BJ (cell line): ENCODE data around the gene OR2S2. TPM values are rescaled to one million over a fixed set of nuclear protein-coding genes. Genes with fewer than 3 reads are reported as not detected.
"Not testable (repeated sequence)": the region's sequence is repeated elsewhere in the genome, so short reads cannot be mapped to it uniquely, and the experiment has no call there.

Experiments
- CTCF ChIA-PET: fragments of 350-600 bp; formaldehyde crosslinking; extraction: SDS; loops from one replicate; lab custom pipeline; 2021; ENCODE audit warnings: antibody characterized with exemption, inconsistent platforms; lab: Yijun Ruan, JAX
- POLR2A ChIA-PET: fragments of 300-600 bp; sonication (Branson Sonifier 250); formaldehyde crosslinking; extraction: SDS; loops from one replicate; lab custom pipeline; 2021; ENCODE audit warnings: antibody characterized with exemption; lab: Charles Lee
- DNase-seq: peaks from one replicate; pipeline ENCODE4 v3.0.0-alpha.2; 2011; ENCODE audit warnings: low read depth
- H3K27me3 ChIP-seq: 2 replicates; pipeline ENCODE4 v1.6.0; 2011; ENCODE audit warnings: low read length; ENCODE audit not compliant: control insufficient read depth, insufficient read depth
- H3K36me3 ChIP-seq: 2 replicates; pipeline ENCODE4 v1.5.1; 2011; ENCODE audit warnings: low read length; ENCODE audit not compliant: control insufficient read depth, insufficient read depth
- H3K4me3 ChIP-seq: 2 replicates; pipeline ENCODE4 v1.5.1; 2011; ENCODE audit warnings: low read depth, mild to moderate bottlenecking, control low read depth, low read length
- CTCF ChIP-seq: IDR thresholded peaks from 2 replicates; pipeline ENCODE4 v1.5.1; 2011; ENCODE audit warnings: low read depth, mild to moderate bottlenecking, control low read depth, inconsistent platforms, low read length, moderate library complexity; ENCODE audit not compliant: insufficient read depth
- polyA plus RNA-seq: library from polyadenylated mRNA; depleted of rRNA; stranded (reverse); fragments of >200 nt; gene quantifications from 2 replicates; pipeline ENCODE4 v1.2.3, GENCODE V29; 2011

Gene OR2S2
- polyA plus RNA-seq, 1 experiment = 0.53 TPM

- POLR2A ChIA-PET = no interaction called here
Measured at GRCh38 chr9:35998333-35998732, 40.4 kb upstream of the OR2S2 start.

GRCh38 chr9:35997016-35997415, 39.1 kb upstream of the OR2S2 start:
- not testable (repeated sequence) for H3K4me3 ChIP-seq, H3K27me3 ChIP-seq, DNase-seq, H3K36me3 ChIP-seq
- ChIA-PET CTCF (interaction anchor here (2.1 to 2.2 kb wide), 2 partner anchors 11 to 38 kb away, joined by 5 to 16 read pairs; no protein-coding TSS in a partner anchor), POLR2A (interaction anchor here (0.6 kb wide), 1 partner anchor 169 kb away, joined by 3 read pairs; no protein-coding TSS in a partner anchor)

More at GRCh38 chr9:35998333-35998732, 40.4 kb upstream of the OR2S2 start:
- Histone ChIP-seq H3K27me3 (peaks cover 1% of the 10 kb centered on the region; the same call in 1 of the 2 replicates), H3K36me3 (no peaks in the 10 kb centered on the region), H3K4me3 (no peak overlapping the region)
- no peak for TF ChIP-seq CTCF
- CTCF ChIA-PET = no interaction called here
- no peak for DNase-seq

GRCh38 chr9:35996358-35996970, 38.5 kb upstream of the OR2S2 start:
- Histone ChIP-seq H3K27me3 (no peaks in the 10 kb centered on the region), H3K4me3 (no peak overlapping the region), H3K36me3 (no peaks in the 10 kb centered on the region)
- CTCF ChIA-PET = interaction anchor here (0.7 to 2.2 kb wide), 3 partner anchors 12 to 184 kb away, joined by 3 to 16 read pairs (median 5); no protein-coding TSS in a partner anchor
- POLR2A ChIA-PET = no interaction called here
- no peak for TF ChIP-seq CTCF
- no peak for DNase-seq

GRCh38 chr9:35994959-35995358, 37.0 kb upstream of the OR2S2 start:
- ChIA-PET POLR2A (no interaction called here), CTCF (interaction anchor here (1.0 to 2.2 kb wide), 2 partner anchors 14 to 40 kb away, joined by 7 to 13 read pairs; no protein-coding TSS in a partner anchor)
- TF ChIP-seq CTCF = no peak
- no peaks in the 10 kb centered on the region for H3K36me3 ChIP-seq
- no peak overlapping the region for H3K4me3 ChIP-seq
- no peak for DNase-seq
- H3K27me3 ChIP-seq = no peaks in the 10 kb centered on the region

- ChIA-PET POLR2A (no interaction called here), CTCF (interaction anchor here (0.9 to 2.2 kb wide), 3 partner anchors 12 to 39 kb away, joined by 4 to 13 read pairs (median 7); no protein-coding TSS in a partner anchor)
- no peaks in the 10 kb centered on the region for H3K27me3 ChIP-seq
- no peak for TF ChIP-seq CTCF
- H3K36me3 ChIP-seq = no peaks in the 10 kb centered on the region
- DNase-seq = no peak
- no peak overlapping the region for H3K4me3 ChIP-seq
Measured at GRCh38 chr9:35993976-35994720, 36.2 kb upstream of the OR2S2 start.

- H3K4me3 ChIP-seq, H3K36me3 ChIP-seq, H3K27me3 ChIP-seq, POLR2A ChIA-PET, CTCF ChIA-PET, DNase-seq: not testable (repeated sequence)
Measured at GRCh38 chr9:35993136-35993535, 35.2 kb upstream of the OR2S2 start.
